PC-3 (cell line): Measurements from ENCODE around the gene ALPK3. TPM values are rescaled to one million over a fixed set of nuclear protein-coding genes. Genes with fewer than 3 reads are reported as not detected.
"Not testable (repeated sequence)": the region's sequence is repeated elsewhere in the genome, so short reads cannot be mapped to it uniquely, and the experiment has no call there.

Experiments
- ATAC-seq: fragments of 200-7000 bp; cut with Tn5 transposase; 2 replicates; pipeline ENCODE4 v1.9.1; 2020; ENCODE audit warnings: mild to moderate bottlenecking, moderate library complexity
- BruUV-seq: library from RNA; stranded (reverse); fragments of 400-500 nt; replicated peaks from 2 replicates; lab custom pipeline; 2021; lab: Mats Ljungman, UMichigan
- CTCF ChIA-PET: fragments of 300-600 bp; sonication (Branson Sonifier 250); formaldehyde crosslinking; loops from one replicate; lab custom pipeline; 2022; ENCODE audit warnings: antibody characterized with exemption; lab: Charles Lee
- POLR2A ChIA-PET: fragments of 300-600 bp; sonication (Branson Sonifier 250); formaldehyde crosslinking; loops from one replicate; lab custom pipeline; 2022; ENCODE audit warnings: antibody characterized with exemption; ENCODE audit not compliant: unreplicated experiment; lab: Charles Lee
- DNase-seq: peaks from one replicate; pipeline ENCODE4 v3.0.0-alpha.2; 2015
- H2AFZ ChIP-seq: fragments of 300-600 bp; sonication (generic); 2 replicates; pipeline ENCODE4 v1.6.0; 2016; ENCODE audit warnings: antibody characterized with exemption, low read length
- H3F3A ChIP-seq: fragments of 300-600 bp; sonication (generic); one replicate; pipeline ENCODE4 v1.6.0; 2017; ENCODE audit warnings: antibody characterized with exemption, low read length, control low read depth, mild to moderate bottlenecking; ENCODE audit not compliant: unreplicated experiment
- H3K27ac ChIP-seq: fragments of 300-600 bp; sonication (generic); 2 replicates; pipeline ENCODE4 v1.5.1; 2016; ENCODE audit warnings: mild to moderate bottlenecking, low read length
- H3K27me3 ChIP-seq: fragments of 300-600 bp; sonication (generic); 2 replicates; pipeline ENCODE4 v1.6.1; 2016; ENCODE audit warnings: low read length, mixed read lengths
- H3K36me3 ChIP-seq: fragments of 300-600 bp; sonication (generic); 2 replicates; pipeline ENCODE4 v1.6.1; 2016; ENCODE audit warnings: low read depth, mixed run types, low read length, mixed read lengths
- H3K4me1 ChIP-seq: fragments of 300-600 bp; sonication (generic); 2 replicates; pipeline ENCODE4 v1.5.1; 2016; ENCODE audit warnings: low read length; ENCODE audit not compliant: insufficient read depth
- H3K4me2 ChIP-seq: fragments of 300-600 bp; sonication (generic); 2 replicates; pipeline ENCODE4 v1.6.0; 2016; ENCODE audit warnings: low read length
- H3K4me3 ChIP-seq: fragments of 300-600 bp; sonication (generic); 2 replicates; pipeline ENCODE4 v1.5.1; 2016; ENCODE audit warnings: mild to moderate bottlenecking, low read length, mixed read lengths
- H3K79me2 ChIP-seq: fragments of 300-600 bp; sonication (generic); 2 replicates; pipeline ENCODE4 v1.6.1; 2017; ENCODE audit warnings: low read length, mixed read lengths
- H3K9ac ChIP-seq: fragments of 300-600 bp; sonication (generic); 2 replicates; pipeline ENCODE4 v1.6.0; 2016; ENCODE audit warnings: mild to moderate bottlenecking, low read length
- H3K9me2 ChIP-seq: fragments of 300-600 bp; sonication (generic); replicated peaks from 2 replicates; pipeline ENCODE4 v1.6.1; 2016; ENCODE audit warnings: mixed run types, low read length, mixed read lengths
- H3K9me3 ChIP-seq: fragments of 300-600 bp; sonication (generic); 2 replicates; pipeline ENCODE4 v1.6.1; 2016; ENCODE audit warnings: low read length, mixed read lengths
- H4K20me1 ChIP-seq: fragments of 300-600 bp; sonication (generic); 2 replicates; pipeline ENCODE4 v1.6.1; 2016; ENCODE audit warnings: low read length, mixed read lengths
- CTCF ChIP-seq: fragments of 300-600 bp; sonication (generic); conservative IDR thresholded peaks from 2 replicates; pipeline ENCODE4 v1.5.1; 2017; ENCODE audit warnings: antibody characterized with exemption, low read depth, mild to moderate bottlenecking, low read length
- EZH2 ChIP-seq: fragments of 300-600 bp; sonication (generic); IDR thresholded peaks from one replicate; pipeline ENCODE4 v1.6.1; 2017; ENCODE audit warnings: antibody characterized with exemption, mild to moderate bottlenecking, low read length; ENCODE audit not compliant: unreplicated experiment
- EZH2phosphoT487 ChIP-seq: fragments of 300-600 bp; sonication (generic); IDR thresholded peaks from 2 replicates; pipeline ENCODE4 v1.6.1; 2018; ENCODE audit warnings: mild to moderate bottlenecking, antibody characterized with exemption, low read length, borderline replicate concordance
- intact Hi-C: fragments of 100-400 bp; cut with micrococcal nuclease; formaldehyde crosslinking; loops from 2 replicates; pipeline ENCODE4 v1.9.0; 2023
- total RNA-seq: library from RNA; depleted of rRNA; stranded (reverse); fragments of >200 nt; gene quantifications from 2 replicates; pipeline ENCODE4 v1.2.3, GENCODE V29; 2014

Gene ALPK3
- total RNA-seq, 1 experiment from 2014 or later = 2.4 TPM

GRCh38 chr15:84842781-84843180, 25.6 kb downstream of the ALPK3 start:
- Histone ChIP-seq H3K9ac (no peak overlapping the region), H3K27ac (no peak overlapping the region)
- no peak for ATAC-seq

DNA sequence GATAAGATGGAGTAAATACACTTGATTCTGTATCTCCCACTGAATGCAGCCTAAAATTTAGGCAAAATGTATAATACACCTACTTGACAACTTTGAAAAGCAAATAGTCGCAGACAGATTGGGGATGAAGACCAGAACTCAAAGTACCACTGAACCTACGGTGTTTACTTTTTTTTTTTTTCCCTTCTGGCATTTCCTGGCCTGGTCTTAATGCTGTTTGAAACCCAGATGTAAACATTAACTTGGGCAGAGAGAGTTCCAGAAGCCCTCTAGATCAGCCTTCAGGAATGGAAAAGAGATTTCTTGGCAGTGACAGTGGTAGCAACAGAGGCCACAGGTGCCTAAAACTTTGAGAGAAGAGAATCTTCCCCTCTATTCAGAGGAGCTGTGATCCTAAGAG, 27.8 kb downstream of the ALPK3 start:
- intact Hi-C loops = loop anchor here (1.0 to 5.0 kb wide), 2 partner anchors 83 to 197 kb away; no protein-coding TSS in a partner anchor
- H3K4me1 ChIP-seq = peaks cover 17% of the 10 kb centered on the region
- CTCF ChIA-PET = interaction anchor here (0.7 kb wide), 2 partner anchors 9 to 25 kb away, joined by 4 read pairs; no protein-coding TSS in a partner anchor
- H4K20me1 ChIP-seq = no peaks in the 10 kb centered on the region
- DNase-seq = no peak
- BruUV-seq = no TSS peak
- ATAC-seq = no peak
- H3K9me2 ChIP-seq = no peaks in the 10 kb centered on the region
- no peaks in the 10 kb centered on the region; the same call in 1 of the 2 replicates for H3K36me3 ChIP-seq
- H3K9ac ChIP-seq = no peak overlapping the region
- no peaks in the 10 kb centered on the region for H3K79me2 ChIP-seq
- no peak overlapping the region for H3K4me2 ChIP-seq
- no peak for TF ChIP-seq CTCF
- no peak for TF ChIP-seq EZH2
- no peak for TF ChIP-seq EZH2phosphoT487
- 0 out of 2 replicates have a peak overlapping the region, but pooled peaks have one; percentile 9 for H2AFZ ChIP-seq
- H3K27me3 ChIP-seq = no peaks in the 10 kb centered on the region
- H3K9me3 ChIP-seq = no peaks in the 10 kb centered on the region
- POLR2A ChIA-PET = no interaction called here
- H3K27ac ChIP-seq = no peak overlapping the region
- no peak overlapping the region for H3K4me3 ChIP-seq
- peaks cover 3% of the 10 kb centered on the region for H3F3A ChIP-seq

More at GRCh38 chr15:84842781-84843180, 25.6 kb downstream of the ALPK3 start:
- POLR2A ChIA-PET = no interaction called here
- Histone ChIP-seq H3K9me3 (no peaks in the 10 kb centered on the region), H3K36me3 (no peaks in the 10 kb centered on the region; the same call in 1 of the 2 replicates), H4K20me1 (no peaks in the 10 kb centered on the region), H3F3A (no peaks in the 10 kb centered on the region), H2AFZ (no peak overlapping the region), H3K4me3 (no peak overlapping the region), H3K27me3 (no peaks in the 10 kb centered on the region), H3K4me2 (no peak overlapping the region), H3K79me2 (no peaks in the 10 kb centered on the region), H3K4me1 (peaks cover 17% of the 10 kb centered on the region), H3K9me2 (no peaks in the 10 kb centered on the region)
- no peak for DNase-seq
- TF ChIP-seq CTCF (no peak), EZH2 (no peak), EZH2phosphoT487 (no peak)
- CTCF ChIA-PET = no interaction called here
- intact Hi-C loops = no loop called here
- no TSS peak for BruUV-seq

DNA sequence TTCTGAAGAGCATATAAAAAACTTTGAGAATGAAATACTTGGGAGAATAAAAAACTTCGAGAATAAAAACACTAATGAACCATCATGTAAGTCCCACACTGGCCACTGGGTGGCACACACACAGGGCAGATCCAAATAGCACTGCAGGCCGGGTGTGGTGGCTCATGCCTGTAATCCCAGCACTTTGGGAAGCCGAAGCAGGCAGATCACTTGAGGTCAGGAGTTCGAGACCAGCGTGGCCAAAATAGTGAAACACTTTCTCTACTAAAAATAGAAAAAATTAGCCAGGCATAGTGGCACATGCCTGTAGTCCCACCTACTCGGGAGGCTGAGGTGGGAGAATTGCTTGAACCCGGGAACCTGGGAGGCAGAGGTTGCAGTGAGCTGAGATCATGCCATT, 28.5 kb downstream of the ALPK3 start:
- H3K79me2 ChIP-seq, H3K4me2 ChIP-seq, H3K36me3 ChIP-seq, H3K27ac ChIP-seq, H3F3A ChIP-seq, H3K9me2 ChIP-seq, BruUV-seq, H3K27me3 ChIP-seq, H3K9me3 ChIP-seq, POLR2A ChIA-PET, H4K20me1 ChIP-seq, H3K9ac ChIP-seq, H3K4me3 ChIP-seq: not testable (repeated sequence)
- 0 out of 2 replicates have a peak overlapping the region, but pooled peaks have one; percentile 9 for H2AFZ ChIP-seq
- intact Hi-C loops = loop anchor here (1.0 to 5.0 kb wide), 2 partner anchors 83 to 197 kb away; no protein-coding TSS in a partner anchor
- CTCF ChIA-PET = interaction anchor here (0.7 kb wide), 2 partner anchors 10 to 26 kb away, joined by 4 read pairs; no protein-coding TSS in a partner anchor
- H3K4me1 ChIP-seq = peaks cover 13% of the 10 kb centered on the region
- peak; percentile 71 for TF ChIP-seq CTCF
- ATAC-seq = peak; percentile 48
- peak; percentile 79 for DNase-seq
